Measurements from ENCODE around the gene GALR2. TPM values are rescaled to one million over a fixed set of nuclear protein-coding genes. Genes with fewer than 3 reads are reported as not detected.

GALR2 gene
- total and polyA plus RNA-seq, 10 of the 15 experiments (the other 5 are each of a cell fraction or from before 2014, with no cell fraction given) = 0.06 to 1.2 (median 0.22) TPM; not detected in 5

- Histone ChIP-seq H2AFZ (ENCODE audit: control insufficient read depth, low read depth, low read length) (no peak overlapping the region), H3K27ac (ENCODE audit: control insufficient read depth, insufficient read depth) (no peak overlapping the region), H3K9ac (ENCODE audit: control insufficient read depth, insufficient read depth, low read length) (no peak overlapping the region), H3K79me2 (ENCODE audit: control insufficient read depth, insufficient read depth, low read length) (no peaks in the 10 kb centered on the region), H3K27me3 (replicated peaks in 1 of 2; ENCODE audit: control insufficient read depth in 2 of 2, insufficient read depth in 2 of 2, low read length in 1 of 2) (no peaks in the 10 kb centered on the region), H3K36me3 (ENCODE audit: control insufficient read depth in 2 of 2, insufficient read depth in 2 of 2, low read length in 1 of 2) (no peaks in the 10 kb centered on the region), H3K4me2 (ENCODE audit: control insufficient read depth, insufficient read depth) (no peak overlapping the region), H4K20me1 (ENCODE audit: control insufficient read depth, insufficient read depth) (no peaks in the 10 kb centered on the region), H3K9me3 (replicated peaks; ENCODE audit: control insufficient read depth, insufficient read depth, low read length) (no peaks in the 10 kb centered on the region), H3K4me3 (no peak overlapping the region), H3K4me1 (ENCODE audit: control insufficient read depth, insufficient read depth, low read length) (peaks cover 6% of the 10 kb centered on the region)
- FAIRE-seq (no peak), ATAC-seq (no peak), DNase-seq (ENCODE audit: low read depth, low spot score) (no peak)
- SMC1A ChIA-PET (ENCODE audit: uncharacterized antibody, unreplicated experiment) = interaction anchor here (0.9 to 9.0 kb wide), 6 partner anchors 9 to 179 kb away, joined by 3 to 77 read pairs (median 6); no protein-coding TSS in a partner anchor
- RAD21 ChIA-PET (ENCODE audit: unreplicated experiment) = interaction anchor here (0.7 to 9.9 kb wide), 5 partner anchors 58 to 161 kb away, joined by 3 to 149 read pairs (median 3); no protein-coding TSS in a partner anchor
- CTCF ChIA-PET = interaction anchor here (0.6 to 18.3 kb wide), 12 partner anchors 10 to 278 kb away, joined by 3 to 316 read pairs (median 4); partner anchors contain the start of gene EXOC7
- TF ChIP-seq ZBTB33 (IDR thresholded peaks at IDR 0.05) = no peak
- POLR2A ChIA-PET = interaction anchor here (0.5 to 0.9 kb wide), 3 partner anchors 160 to 605 kb away, joined by 3 to 5 read pairs (median 3); no protein-coding TSS in a partner anchor
- in situ Hi-C loops (cut with MboI) = loop anchor here (5.0 kb wide), 1 partner anchor 163 kb away; no protein-coding TSS in a partner anchor
- intact Hi-C loops (cut with micrococcal nuclease; ENCODE audit: unreplicated experiment) = loop anchor here (10.0 kb wide), 1 partner anchor 265 kb away; the partner anchor contains the start of gene SPHK1
- no TSS peak for BruUV-seq (replicated peaks)
- 63% methylated on average over 18 of the region's 19 CpGs for WGBS (ENCODE audit: insufficient coverage, insufficient replicate concordance, low lambda C conversion rate, missing lambda C conversion rate)
Observed at GRCh38 chr17:76119409-76120371, 45.1 kb downstream of the GALR2 start.

Measured in GM12878 (cell line).